ENCODE data around the gene SUFU.
A peak's percentile ranks its signal among the peaks of the same experiment; 100 is the strongest.
"Not testable (repeated sequence)": the region's sequence is repeated elsewhere in the genome, so short reads cannot be mapped to it uniquely, and the experiment has no call there.

Gene SUFU

DNA sequence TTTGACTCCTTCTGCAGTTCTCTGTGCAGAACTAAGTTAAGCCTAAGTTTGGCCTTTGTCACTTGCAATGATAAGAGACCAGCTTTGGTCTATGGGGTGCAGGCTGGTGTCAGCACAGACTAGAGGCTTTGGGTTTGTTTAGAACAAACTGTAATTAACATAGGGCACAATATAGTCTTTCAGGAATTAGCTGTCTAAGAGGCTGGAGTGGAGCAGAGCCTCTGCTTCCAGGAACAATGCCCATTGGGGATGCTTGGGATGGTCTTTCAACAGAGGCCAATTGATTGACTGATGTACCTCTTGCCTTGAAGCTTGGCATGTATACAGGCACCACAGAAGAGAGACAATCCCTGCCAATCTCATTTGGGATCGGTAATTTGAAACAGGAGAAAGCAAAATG, 4.7 kb downstream of the SUFU start:
- FAIRE-seq (no peak), DNase-seq (ENCODE audit: extremely low spot score, insufficient read length, low read depth) (no peak)

DNA sequence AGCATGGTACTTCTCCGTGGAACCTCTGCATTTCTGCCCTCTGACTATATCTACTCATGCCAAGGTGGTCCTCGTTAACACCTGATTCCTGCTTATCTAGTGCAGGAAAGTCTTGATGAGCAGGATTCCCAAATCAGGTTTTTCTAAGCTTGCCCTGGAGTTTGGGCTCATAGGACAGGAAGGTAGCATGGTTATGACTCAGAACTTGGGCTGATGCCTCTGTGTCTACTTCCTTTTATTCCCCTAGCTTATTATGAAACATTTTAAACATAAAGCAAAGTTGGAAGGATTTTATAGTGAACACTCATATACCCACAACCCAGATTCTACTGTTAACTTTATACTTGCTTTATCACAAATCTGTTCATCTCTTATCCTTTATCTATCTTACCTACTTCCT, 5.6 kb downstream of the SUFU start:
- DNase-seq (ENCODE audit: extremely low spot score, insufficient read length, low read depth) = no peak

DNA sequence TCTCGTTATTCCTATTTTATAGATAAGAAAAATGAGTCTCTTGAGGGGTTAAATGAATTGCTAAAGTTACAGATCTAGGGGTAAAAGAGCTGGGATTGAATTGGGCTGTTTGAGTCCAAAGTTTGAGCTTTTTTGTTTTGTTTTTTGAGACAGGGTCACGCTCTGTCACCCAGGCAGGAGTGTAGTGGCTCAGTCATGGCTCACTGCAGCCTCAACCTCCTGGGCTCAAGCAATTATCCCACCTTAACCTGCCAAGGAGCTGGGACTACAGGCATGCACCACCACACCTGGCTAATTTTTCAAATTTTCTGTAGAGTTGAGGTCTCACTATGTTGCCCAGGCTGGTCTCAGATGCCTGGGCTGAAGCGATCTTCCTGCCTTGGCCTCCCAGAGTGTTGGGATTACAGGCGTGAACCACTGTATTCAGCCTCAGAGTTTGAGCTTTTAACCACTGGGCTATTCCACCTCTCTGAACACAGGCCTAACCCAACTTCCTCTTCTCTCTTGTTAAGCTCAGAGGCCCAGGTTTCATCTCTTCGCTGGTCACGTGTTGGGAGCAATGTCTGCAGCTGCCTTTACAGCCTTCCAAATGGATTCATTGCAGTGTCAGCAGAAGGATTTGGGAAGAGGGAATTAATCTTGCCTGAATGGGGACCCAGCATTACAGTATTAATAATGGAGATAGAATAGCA, 8.0 kb downstream of the SUFU start:
- FAIRE-seq (peak; percentile 94), DNase-seq (ENCODE audit: extremely low spot score, insufficient read length, low read depth) (no peak)

More for the DNA sequence above, 5.6 kb downstream of the SUFU start:
- FAIRE-seq = no peak

DNA sequence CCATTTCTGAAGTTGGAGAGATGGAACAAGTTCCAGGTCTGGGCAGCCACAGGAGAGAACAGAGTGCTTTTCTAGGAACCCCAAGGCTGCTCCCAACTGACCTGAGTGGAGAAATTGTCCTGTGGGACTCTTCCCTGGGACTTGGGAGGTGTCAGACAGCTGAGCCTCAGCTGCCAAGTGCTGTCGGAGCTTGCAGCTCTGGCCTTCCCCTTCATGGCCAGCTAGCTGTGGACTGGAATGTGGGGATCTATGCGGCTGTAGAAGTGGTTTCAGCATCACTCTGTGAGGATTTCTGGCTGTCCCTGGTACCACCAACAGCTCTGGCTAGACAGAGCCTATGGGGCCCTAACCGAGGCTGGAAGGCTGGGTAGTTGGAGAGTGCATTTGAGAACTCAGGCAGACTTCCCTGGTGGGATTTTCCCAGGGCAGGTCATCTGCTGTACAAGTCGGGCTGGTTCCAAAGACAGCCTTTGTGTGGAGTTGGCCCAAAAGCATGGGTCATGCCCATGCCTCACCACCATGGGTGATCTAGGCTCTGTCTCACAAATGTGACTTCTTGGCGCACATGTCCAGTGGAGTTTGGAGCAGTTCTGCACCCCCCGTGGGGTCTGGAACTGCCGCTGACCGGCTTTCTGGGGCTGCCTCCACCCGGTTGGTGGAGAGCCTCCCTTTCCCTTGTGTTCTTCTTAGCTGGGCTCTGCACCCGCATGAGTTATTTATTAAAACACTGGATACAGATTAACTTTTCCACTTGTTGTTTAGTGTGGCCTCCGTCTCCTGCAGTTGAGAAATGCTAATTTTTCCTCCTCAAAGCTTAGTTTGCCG, 10.9 kb downstream of the SUFU start:
- FAIRE-seq (no peak), DNase-seq (ENCODE audit: extremely low spot score, insufficient read length, low read depth) (no peak)

DNA sequence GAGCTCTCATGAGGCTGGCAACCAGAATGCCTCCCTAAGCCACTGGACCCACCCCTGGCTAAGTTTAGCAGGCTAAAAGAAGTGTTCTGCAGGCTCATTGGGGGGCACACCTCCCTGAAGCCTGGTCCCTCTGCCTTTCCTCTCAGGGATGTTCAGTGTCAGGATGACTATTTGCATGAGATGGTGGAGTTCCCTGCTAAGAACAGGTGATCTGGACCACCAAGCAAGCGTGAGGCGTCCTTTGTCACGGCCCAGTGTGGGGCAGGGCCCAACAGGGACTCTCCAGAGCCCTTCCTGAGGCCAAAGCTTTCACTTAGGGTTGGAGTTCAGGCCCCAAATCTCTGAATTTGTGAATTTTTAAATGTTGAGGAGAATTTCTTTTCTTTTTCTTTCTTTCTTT, 12.0 kb downstream of the SUFU start:
- no peak for DNase-seq (ENCODE audit: extremely low spot score, insufficient read length, low read depth)
- FAIRE-seq = no peak

DNA sequence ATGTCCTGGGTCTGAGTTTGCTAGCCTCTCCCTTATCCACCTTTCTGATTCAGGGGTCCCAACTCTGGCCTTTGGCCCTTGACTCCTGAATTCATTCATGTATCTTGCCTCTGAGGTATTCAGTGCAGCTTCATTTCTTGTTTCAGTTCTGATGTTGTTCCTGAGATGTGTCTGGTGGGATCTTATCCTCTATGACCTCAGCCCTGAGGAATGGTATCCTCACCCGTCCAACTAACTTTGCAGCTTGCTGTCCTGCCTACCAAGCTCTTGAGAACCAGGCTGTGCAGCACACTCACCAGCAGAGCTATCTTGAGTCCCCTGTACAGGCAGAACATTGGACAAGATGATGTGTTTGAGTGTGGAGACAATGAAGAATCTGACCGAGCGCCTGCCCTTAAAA, 13.8 kb downstream of the SUFU start:
- FAIRE-seq (no peak), DNase-seq (ENCODE audit: extremely low spot score, insufficient read length, low read depth) (no peak)

DNA sequence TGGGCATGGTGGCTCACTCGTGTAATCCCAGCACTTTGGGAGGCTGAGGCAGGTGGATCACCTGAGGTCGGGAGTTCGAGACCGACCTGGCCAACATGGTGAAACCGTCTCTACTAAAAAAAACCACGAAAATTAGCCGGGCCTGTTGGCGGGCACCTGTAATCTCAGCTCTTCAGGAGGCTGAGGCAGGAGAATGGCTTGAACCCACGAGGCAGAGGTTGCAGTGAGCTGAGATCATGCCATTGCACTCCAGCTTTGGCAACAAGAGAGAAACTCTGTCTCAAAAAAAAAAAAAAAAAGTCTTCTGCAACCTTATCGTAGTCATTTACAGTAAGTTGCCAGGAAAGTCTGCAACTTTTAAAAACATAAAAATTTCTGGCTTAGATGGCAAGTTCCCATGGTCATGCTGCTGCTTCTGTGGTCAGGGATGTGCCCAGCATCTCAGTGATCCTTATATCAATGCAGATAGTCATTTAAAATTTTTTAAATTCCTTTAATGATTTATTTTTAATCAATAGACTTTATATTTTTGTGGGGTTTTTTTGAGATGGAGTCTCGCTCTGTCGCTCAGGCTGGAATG, 15.6 kb downstream of the SUFU start:
- DNase-seq (ENCODE audit: extremely low spot score, insufficient read length, low read depth) (no peak), FAIRE-seq (no peak)

DNA sequence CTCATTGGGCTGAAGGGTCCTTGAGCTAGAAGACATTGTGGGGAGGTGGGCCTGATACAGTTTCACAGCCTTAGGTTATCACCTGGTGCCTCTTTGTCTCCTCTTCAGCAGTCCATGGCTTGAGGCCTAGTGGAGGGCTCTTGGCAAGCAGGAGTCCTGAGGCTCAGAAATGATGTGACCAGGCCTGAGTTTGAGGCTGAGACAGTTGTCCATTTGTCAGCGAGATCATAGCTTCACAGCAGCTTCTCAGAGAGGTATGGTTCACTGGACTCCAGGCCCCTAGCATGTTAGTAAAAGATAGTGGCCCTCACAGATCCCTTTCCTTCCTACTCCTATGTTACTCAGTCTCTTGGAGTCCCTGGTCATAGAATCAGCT, 19.1 kb downstream of the SUFU start:
- no peak for DNase-seq (ENCODE audit: extremely low spot score, insufficient read length, low read depth)
- no peak for FAIRE-seq

DNA sequence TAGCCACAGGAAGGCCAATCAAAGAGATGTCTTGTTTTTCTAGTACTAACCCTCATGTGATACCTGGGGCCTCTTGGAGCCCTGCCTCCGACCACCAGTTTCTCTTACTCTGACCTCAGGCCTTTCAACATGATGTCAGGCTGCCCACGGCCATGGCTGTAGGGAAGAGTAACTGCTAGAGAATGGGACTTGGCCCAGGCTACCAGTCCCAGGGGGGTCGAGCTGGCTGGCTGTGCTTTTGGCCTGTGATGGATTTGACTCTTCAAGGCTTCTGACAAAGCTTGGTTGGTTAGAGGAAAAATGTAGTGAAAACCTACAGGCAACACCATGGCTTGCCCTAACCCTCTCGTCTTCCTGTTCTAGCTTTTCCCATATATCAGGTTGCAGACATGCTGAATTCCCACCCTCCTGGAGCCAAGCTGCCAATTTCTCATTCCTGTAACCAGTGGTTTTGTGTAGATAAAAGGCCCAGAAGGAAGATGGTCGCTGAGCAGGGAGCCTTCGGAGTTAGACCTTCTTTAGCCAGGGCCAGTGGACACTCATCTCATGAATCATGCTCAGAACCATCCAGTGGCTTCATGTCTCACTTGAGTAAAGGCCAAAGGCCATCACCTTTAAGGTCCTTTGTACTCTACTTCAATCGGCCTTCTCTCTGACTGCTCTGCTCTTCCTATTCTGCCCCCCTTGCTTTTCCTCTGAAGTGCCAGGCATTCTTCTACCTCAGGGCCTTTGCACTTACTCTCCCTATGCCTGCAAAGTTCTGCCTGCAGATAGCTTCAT, 19.7 kb downstream of the SUFU start:
- FAIRE-seq (no peak), DNase-seq (ENCODE audit: extremely low spot score, insufficient read length, low read depth) (no peak)

DNA sequence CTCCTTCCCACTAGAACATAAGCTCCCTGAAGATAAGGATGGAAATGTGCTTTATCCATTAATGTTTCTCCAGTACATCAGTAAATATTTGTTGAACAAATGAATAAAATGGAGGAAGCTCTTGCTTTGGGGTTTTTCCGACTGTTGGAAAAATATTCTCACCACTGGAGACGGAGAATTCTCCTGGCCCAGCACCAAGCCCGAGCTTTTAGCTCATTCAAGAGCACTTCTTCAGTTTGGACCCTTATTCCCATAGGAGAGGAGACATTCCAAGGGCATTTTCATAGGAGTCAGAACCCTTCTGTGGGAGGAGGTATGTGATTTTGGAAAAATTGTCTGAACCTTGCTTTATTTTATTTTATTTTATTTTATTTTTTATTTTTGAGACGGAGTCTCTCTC, 21.0 kb downstream of the SUFU start:
- no peak for FAIRE-seq
- no peak for DNase-seq (ENCODE audit: extremely low spot score, insufficient read length, low read depth)

DNA sequence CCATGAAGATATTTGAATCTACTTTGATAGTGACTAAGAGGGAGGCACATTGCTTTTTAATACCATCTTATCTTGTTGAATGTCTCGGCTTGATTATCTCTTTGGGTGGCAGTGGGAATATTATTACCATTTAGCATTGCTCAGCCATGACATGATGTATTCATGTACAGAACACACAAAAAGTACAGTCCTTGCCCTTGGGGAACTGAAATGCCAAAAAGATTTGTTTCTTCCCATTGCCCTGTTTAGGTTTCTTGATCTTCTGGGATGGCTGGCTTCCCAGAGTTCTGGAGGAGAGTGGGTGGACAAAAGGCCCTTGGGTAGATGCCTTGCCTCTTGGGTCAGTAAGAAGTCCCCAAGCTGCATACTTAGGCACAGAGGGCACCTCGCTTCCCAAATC, 23.8 kb downstream of the SUFU start:
- no peak for DNase-seq (ENCODE audit: extremely low spot score, insufficient read length, low read depth)
- no peak for FAIRE-seq

DNA sequence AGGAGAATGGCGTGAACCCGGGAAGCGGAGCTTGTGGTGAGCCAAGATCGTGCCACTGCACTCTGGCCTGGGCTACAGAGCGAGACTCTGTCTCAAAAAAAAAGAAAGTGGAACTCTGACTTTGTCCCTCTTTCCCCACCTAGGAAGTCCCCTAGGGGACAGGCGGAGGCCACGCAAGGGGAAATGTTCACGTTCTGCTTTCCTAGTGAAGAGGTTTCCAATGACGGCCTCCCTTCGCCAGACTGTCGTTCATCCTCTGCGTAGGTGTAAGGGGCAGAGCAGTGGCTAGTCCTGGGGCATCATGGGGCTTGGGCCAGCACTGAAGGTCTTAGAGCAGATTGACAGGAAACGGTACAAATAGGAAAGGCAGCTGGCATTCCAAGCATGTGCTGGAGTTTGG, 30.6 kb downstream of the SUFU start:
- no peak for DNase-seq (ENCODE audit: extremely low spot score, insufficient read length, low read depth)
- no peak for FAIRE-seq

DNA sequence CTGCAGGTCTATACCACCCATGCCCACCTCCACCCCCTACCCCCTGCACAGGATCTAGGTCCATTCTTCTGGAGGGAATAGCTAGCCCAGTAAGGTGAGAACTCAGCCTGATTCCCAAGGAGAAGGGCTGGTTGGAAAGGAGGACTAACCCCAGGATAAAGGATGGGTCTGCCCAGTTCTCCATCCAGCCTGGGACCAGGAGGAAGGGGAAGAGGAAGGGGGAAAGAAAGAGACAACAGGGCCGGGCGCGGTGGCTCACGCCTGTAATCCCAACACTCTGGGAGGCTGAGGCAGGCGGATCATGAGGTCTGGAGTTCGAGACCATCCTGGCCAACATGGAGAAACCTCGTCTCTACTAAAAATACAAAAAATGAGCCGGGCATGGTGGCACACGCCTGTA, 31.2 kb downstream of the SUFU start:
- not testable (repeated sequence) for DNase-seq (ENCODE audit: extremely low spot score, insufficient read length, low read depth); FAIRE-seq

DNA sequence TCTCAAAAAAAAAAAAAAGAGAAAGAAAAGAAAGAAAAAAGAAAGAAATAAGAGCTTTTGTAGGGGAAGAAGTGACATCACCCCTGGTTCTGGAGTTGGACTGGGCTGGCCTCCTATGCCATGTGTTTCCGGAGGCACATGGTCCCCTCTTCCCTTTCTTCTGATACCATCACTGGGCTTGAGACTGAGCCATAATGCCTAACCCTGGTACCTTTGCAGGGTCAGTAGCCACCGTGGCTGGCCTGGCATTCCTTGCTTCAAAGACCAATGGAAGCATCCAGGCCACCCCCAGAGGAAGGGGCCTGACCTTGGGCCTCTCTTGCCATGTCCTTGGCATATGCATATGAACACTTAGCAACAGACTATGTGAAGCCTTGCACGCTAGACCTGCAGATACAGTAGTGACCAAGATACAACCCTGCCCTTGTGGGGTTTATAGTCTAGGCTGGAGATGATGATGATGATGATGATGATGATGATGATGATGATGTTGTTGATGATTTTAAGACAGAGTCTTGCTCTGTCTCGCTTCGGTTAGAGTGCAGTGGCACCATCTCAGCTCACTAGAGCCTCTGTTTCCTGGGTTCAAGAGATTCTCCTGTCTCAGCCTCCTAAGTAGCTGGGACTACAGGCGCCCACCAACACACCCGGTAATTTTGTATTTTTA, 31.8 kb downstream of the SUFU start:
- DNase-seq (ENCODE audit: extremely low spot score, insufficient read length, low read depth) (no peak), FAIRE-seq (no peak)

DNA sequence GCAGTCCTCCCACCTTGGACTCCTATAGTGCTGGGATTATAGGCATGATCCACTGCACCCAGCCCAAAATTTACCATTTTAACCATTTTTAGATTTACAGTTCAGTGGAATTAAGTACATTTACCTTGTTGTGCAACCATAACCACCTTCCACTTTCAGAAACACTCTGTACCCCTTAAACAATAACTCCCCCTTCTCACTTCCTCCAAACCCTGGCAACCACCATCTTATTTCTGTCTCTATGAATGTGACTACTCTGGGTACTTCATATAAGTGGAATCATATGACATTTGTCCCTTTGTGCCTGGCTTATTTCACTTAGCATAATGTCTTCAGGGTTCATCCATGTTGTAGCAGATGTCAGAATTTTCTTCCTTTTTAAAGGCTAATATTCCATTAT, 33.6 kb downstream of the SUFU start:
- FAIRE-seq = peak; percentile 75
- no peak for DNase-seq (ENCODE audit: extremely low spot score, insufficient read length, low read depth)

DNA sequence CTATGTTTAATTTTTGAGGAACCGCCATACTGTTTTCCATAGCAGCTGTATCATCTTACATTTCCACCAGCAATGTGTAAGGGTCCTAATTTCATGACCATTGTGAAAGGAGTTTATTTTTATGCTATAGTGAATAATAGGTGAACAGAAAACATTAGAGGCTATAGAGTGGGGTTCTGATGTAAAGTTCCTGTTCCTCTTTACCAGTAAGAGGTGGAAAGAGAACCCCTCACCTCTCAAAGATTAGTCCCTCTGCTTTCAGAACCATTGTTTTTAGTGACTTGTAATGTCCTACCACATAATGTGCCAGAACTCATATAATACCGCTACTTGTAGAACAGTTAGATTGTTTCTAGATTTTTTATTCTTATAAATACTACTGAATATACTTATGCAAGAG, 34.2 kb downstream of the SUFU start:
- FAIRE-seq = peak; percentile 18
- DNase-seq (ENCODE audit: extremely low spot score, insufficient read length, low read depth) = no peak

DNA sequence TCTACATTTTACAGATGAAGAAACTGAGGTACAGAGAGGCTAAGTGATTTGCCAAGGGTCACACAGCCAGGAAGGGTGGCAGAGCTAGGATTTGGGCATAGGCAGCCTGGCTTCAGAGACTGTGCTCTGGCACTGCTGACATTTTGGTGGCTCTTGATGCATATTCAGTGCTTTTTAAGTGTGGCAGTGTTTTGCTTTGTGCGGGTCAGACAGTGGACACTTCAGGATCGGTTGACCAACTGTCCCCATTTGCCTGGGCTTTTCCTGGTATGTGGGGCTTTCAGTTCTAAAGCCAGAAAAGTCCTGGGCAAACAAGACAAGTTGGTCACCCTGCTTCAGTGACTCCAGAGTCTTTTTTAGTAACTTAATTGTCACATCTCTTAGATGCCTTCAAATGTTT, 35.0 kb downstream of the SUFU start:
- DNase-seq (ENCODE audit: extremely low spot score, insufficient read length, low read depth) (no peak), FAIRE-seq (no peak)

DNA sequence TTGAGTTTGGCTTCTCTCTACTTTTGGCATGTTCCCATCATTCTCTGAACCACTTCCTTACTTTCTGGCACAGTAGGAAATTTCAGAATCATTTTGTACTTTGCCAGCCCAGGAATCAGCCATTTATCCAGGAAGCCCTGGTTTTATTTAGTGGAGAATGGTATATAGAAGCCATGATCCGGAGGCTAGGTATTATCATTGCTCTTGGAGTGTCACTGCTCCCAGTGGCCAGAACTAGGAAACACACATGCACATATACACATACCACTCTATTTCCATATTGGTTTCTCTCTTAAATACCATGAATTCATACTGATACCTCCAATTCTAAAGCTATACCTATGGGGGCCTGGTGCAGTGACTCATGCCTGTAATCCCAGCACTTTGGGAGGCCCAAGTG, 36.3 kb downstream of the SUFU start:
- DNase-seq (ENCODE audit: extremely low spot score, insufficient read length, low read depth) = no peak
- FAIRE-seq = peak; percentile 47

DNA sequence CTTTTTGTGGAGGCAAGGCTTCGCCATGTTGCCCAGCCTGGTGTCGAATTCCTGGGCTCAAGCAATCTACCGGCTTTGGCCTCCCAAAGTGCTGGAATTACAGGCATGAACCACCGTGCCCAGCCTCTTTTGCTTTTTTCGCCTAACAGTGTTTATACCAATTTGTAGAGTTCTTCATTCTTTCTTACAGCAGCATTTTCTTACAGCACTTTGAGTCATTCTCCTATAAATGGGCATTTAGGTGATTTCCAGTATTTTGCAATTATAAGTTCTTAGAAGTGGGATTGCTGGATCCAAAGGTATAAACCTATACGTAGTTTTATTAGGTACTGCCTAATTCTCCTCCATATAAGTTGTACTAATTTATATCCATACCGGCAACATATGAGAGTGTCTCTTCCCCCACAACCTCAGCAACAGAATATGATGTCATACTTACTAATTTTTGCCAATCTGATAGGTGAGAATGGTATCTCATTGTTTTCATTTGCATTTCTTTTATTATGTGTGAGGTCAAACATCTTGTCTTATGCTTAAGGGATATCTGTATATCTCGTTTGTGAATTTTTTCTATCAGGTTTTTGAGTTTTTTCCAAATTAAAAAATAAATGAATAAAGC, 39.1 kb downstream of the SUFU start:
- peak; percentile 9 for FAIRE-seq

More for the DNA sequence above, 39.1 kb downstream of the SUFU start:
- DNase-seq (ENCODE audit: extremely low spot score, insufficient read length, low read depth) = no peak

Measured in GM18507 (cell line).